HG03575 (cell line): ENCODE results near the gene MYADML2.

ENCODE experiments used
- ATAC-seq: cut with Tn5 transposase; IDR thresholded peaks from one replicate; pipeline ENCODE4 v1.9.1; 2021; ENCODE audit not compliant: unreplicated experiment, insufficient number of reproducible peaks, low FRiP score; ENCODE audit errors: extremely low read depth

Gene MYADML2

GRCh38 chr17:81942167-81942553, 4.9 kb downstream of the MYADML2 start:
- no peak for ATAC-seq

GRCh38 chr17:81941484-81942166, 5.4 kb downstream of the MYADML2 start:
- no peak for ATAC-seq

GRCh38 chr17:81940538-81941483, 6.2 kb downstream of the MYADML2 start:
- no peak for ATAC-seq

- ATAC-seq, result no peak
Observed at GRCh38 chr17:81939881-81940385, 7.1 kb downstream of the MYADML2 start.

GRCh38 chr17:81939218-81939617, 7.8 kb downstream of the MYADML2 start:
- no peak for ATAC-seq

GRCh38 chr17:81935709-81936084, 11.3 kb downstream of the MYADML2 start:
- no peak for ATAC-seq

GRCh38 chr17:81934850-81935708, 12.0 kb downstream of the MYADML2 start:
- no peak for ATAC-seq

- ATAC-seq, result no peak
Observed at GRCh38 chr17:81934098-81934757, 12.8 kb downstream of the MYADML2 start.

- ATAC-seq, result no peak
Observed at GRCh38 chr17:81933178-81933699, 13.8 kb downstream of the MYADML2 start.

- ATAC-seq, result no peak
Observed at GRCh38 chr17:81932333-81932983, 14.6 kb downstream of the MYADML2 start.

GRCh38 chr17:81931557-81932332, 15.3 kb downstream of the MYADML2 start:
- no peak for ATAC-seq

- ATAC-seq, result no peak
Observed at GRCh38 chr17:81931189-81931556, 15.9 kb downstream of the MYADML2 start.

- no peak for ATAC-seq
Observed at GRCh38 chr17:81930142-81931125, 16.6 kb downstream of the MYADML2 start.

GRCh38 chr17:81929253-81930141, 17.5 kb downstream of the MYADML2 start:
- no peak for ATAC-seq

GRCh38 chr17:81928544-81929252, 18.3 kb downstream of the MYADML2 start:
- no peak for ATAC-seq
